DMS53 treated with DMSO at 0.1 percent for 48 hours (cell line): ENCODE measurements around the gene MTUS2.

ENCODE experiments used
- DNase-seq: peaks from one replicate; lab custom pipeline; 2025; ENCODE audit not compliant: unreplicated experiment; lab: John Stamatoyannopoulos, UW

Gene MTUS2

DNA sequence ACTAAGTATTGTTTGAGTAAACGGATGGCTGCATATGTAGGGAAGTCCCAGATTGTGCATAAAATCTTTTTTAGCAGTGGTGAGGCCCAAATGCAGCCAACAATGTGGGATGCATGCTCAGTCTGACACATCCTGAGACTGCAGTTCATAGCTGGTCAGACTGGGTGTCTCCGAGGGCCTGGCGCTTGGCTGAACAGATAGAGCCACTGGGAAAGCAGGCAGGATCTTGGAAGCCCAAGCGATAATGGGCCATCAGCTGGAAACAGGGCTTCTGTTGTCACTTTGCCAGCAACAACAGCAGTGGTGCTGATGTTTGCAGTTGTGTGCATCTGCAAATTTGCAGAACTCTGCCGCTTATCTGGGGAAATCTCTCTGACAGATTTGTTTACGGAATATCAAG lies 36.1 kb downstream of the MTUS2 start:
- DNase-seq = no peak

DNA sequence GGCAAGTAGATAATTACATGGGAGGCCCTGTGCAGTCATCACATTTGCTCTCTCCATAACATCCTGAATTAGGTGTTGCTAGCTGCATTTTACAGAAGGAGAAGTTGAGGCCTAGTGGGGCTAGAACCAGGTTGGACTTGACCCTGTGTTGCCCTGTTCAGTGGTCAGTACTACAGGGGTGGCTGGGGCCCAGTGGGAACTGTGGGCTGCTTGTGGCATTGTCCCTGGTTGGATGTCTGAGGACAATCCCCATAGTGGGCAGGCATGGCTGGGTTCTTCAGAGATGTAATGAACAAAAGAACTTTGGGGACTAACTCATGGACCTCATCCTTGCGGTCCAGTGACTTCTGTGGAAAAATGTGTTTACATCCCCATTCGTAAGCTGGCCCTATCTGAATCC lies 38.9 kb downstream of the MTUS2 start:
- DNase-seq = no peak

DNA sequence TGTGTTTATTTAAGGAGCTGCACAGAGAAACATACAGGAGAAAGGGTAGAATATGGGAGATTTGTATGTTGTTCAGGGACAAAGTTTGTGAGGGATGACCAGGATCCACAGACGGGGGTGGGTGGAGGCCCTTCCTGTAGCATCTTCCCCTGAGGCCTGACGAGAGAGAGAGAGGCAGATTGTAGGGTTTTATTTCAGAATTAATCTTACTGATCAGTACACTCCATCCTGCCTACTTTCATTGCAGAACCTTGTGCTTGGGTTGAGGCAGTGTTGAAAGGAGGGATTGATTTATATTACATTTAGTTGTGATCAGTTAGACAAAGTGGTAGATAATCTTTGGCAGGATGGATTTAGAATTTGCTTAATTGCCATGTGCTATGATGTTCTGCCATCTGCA lies 39.6 kb downstream of the MTUS2 start:
- DNase-seq = no peak

DNA sequence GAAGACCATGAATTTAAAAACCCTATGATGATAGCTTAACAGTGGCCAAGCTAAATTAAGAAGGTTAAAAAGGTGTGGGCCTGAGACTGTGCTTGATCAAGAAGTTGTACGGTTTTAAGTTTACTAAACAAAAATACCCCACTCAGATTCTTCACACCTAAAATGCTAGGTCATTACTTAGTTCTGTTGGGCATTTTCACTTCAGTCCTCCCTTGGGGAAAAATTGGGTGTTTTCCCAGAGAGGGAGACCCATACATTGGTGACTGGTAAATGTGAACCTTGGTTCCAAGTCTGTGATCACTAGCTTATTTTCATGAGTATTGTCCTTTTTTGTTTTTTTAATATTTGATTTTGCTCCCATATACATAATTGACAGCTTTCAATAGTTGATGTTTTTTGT lies 44.4 kb downstream of the MTUS2 start:
- no peak for DNase-seq

DNA sequence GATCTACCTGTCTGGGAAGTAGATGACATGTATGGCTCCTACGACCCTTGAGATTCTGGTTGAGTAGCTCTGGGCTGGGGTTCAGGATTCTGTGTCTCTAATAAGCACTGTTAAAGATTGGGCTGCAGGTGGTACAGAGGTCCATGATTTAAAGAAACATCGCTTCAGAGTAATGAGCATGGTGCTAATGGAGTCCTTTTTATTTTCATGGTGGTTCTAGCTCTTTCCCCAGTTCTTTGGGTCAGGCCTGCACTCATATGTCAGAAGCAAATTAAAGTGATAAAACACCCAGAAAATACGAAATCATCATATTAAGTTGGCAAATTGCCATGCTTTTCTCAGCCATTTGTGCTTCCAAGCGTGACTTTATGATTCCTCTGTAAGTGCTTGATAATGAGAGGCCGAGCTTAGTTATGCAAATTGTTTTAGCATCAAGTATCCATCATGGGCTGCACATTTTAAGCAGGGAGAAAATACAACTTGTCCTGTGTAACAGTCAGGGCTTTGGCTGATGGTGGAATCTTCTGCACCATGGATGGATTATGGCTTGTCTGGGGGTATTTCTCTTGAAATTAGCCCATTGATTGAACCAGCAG lies 45.1 kb downstream of the MTUS2 start:
- no peak for DNase-seq

DNA sequence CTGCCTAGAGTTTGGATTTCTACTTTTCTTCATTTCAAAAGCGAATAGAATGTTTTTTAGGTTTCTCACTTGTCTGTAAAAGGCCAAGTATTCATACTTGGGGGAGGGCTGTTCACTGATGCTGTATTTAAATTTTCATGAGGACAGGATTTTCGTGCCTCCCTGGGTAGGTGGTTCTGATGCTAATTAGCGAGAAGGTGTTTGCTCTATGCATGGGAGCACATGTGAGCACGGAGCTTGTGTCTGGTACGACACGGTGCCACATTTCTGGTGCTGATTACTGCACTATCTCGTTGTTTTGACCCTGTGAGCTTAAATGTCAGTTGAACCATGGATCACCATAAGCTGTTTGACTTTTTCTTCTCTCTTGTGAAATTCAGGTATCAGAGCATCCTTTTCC lies 45.8 kb downstream of the MTUS2 start:
- DNase-seq = no peak

- DNase-seq = no peak
These were observed 46.8 kb downstream of the MTUS2 start for GRCh38 chr13:28866932-28867331.

DNA sequence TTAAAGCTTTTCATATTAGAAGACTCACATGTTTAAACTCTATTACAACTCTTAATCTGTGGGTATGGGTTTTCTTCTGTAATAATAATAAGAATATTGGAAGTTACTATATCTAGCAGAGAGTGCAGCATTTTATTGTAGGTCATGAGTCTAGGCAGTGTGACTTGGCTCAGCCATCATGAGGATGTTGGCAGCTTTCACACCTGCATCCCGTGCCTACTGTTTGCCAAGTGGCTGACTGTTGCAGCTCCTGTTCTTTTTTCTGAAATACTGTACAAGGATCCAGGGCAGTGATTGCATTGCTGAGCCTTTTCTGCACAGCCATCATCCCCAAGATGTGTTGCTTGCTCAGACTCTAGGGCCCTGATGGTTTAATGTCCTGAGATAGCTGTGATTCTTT lies 47.4 kb downstream of the MTUS2 start:
- DNase-seq = no peak

- no peak for DNase-seq
These were observed 52.5 kb downstream of the MTUS2 start for GRCh38 chr13:28872427-28873176.

DNA sequence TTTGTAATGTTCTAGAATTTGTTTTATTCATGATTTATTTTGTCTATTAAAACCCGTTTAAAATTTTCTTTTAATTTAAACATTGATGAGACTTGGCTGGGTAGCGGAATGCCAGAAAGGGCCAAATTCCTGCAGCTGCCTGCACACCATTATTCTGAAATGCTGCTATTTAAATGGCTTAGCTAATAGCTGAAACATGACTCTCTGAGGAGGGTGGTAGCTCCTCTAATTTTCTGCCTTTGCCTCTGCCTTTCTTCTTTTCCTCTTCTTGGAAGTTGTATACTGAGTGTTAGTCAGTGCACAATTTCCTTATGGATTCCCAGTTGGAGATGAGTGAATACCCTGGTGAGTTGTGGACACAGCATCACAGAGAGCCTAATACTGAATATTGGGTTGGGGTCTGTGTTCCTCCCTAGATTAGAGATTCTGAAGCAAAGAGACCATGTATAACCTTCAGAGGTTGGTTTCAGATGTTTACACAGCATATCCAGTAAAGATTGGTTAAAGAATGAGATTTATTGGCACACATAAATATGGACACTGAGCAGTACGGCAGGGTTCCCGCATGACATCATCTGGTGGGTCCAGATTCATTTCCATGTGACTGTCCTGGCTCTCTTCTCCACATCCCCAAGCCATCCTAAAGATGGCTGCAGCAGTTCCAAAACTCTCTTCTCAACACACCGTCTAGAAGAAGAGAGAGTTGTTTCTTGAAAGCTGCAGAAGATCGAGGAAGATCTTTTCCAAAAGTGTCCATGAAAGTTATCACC lies 55.9 kb downstream of the MTUS2 start:
- no peak for DNase-seq

DNA sequence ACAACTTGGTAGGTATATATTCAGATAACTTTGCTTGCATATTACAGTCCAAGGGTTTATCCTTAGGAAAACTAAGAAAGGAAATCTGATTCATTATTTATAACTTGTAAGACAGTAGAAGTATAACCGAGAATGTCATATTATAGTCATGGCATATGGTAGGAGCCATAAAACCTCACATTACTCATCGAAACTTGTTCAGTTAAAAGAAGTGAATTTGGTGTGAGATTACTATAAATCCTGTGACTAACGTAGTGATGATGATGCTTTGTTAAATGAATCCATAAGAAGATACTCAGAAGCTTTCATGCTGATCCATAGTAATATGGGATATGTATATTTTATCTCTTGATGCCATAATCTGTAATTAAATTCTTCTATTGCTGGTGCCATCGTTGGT lies 57.3 kb downstream of the MTUS2 start:
- DNase-seq = no peak

DNA sequence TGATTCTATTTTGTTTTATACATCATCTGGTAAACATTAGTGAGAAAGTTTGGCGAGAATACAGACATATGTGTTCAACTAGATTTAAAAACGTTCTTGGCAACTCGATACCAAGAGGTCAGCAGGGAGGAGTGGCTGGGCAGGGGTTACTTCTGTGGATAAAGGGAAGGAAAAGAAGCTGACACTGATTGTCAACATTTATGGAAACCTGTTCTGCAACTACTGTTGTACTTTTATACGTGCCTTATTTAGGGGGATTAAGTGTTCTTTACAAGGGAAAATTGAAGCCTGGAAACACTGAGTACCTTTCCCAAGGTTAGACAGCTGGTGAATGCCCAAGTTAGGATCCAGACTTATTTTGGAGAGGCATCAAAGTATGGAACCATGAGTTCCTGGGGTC lies 65.0 kb downstream of the MTUS2 start:
- DNase-seq = no peak

DNA sequence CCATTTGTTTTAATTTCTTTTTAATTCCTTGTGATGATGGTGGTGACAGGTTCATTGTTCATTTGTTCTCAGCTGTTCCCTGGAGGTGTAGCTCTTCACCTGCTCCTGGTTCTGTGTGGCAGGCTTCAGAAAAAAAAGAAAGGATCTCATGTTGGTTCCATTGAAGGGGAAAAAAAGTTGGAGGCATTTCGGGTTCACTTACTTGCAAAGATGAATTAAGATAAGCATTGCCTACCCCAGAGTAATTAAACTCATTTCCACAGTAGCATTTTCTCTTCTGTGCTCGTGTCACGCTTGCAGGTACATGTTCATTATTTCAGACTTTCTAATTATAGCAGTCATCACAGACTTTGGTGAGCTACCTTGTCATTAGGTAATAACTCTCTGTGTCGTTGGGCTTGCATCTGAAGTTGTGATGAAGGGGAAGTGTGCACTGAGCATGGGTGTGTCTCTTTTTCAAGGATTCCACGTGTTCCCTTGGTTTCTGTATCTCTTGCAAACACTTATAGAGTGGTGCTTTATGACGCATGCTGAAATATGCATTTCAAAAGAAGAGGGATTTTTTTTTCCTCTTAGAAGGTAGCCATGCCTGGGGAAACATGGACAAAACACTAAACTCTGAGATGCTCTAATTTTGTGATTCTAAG lies 69.1 kb downstream of the MTUS2 start:
- no peak for DNase-seq

GRCh38 chr13:28890712-28891111 lies 70.6 kb downstream of the MTUS2 start:
- DNase-seq = no peak

DNA sequence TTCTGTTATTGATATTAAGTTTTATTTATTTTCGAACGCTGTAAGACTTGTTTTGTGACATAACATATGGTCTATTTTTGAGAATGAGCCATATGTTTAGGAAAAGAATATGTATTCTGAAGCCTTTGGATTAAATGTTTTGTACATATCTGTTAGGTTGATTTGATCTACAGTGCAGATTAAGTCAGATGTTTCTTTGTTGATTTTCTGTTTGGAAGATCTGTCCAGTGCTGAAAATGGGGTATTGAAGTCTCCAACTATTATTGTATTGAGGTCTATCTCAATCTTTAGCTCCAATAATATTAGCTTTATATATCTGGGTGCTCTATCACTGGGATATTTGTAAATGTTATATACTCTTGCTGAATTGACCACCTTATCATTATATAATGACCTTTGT lies 97.9 kb downstream of the MTUS2 start:
- DNase-seq = no peak

GRCh38 chr13:28922341-28922740 lies 102.2 kb downstream of the MTUS2 start:
- no peak for DNase-seq

- no peak for DNase-seq
These were observed 115.0 kb downstream of the MTUS2 start for GRCh38 chr13:28935104-28935503.

- no peak for DNase-seq
These were observed 122.8 kb downstream of the MTUS2 start for GRCh38 chr13:28942906-28943305.

GRCh38 chr13:28953714-28954418 lies 133.7 kb downstream of the MTUS2 start:
- DNase-seq = no peak

- DNase-seq = no peak
These were observed 134.2 kb downstream of the MTUS2 start for GRCh38 chr13:28954419-28954725.

DNA sequence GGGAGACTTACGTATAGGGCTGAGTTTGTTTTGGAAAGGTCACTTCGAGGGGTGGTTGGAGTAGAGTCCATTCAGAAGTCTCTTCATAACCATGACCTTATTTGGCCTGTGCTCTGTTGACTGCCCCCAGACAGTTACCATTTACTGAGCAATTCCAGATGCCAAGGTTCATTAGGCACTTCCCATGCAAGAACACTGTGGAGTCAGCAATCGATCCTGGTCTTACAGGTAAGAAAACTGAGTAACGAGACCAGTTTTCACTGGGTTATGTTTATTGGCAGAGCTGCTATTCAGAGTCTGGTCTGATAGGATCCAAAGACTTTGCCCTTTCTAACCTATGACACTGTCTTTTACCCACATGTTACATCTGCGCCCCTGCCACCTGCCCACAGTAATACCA lies 134.7 kb downstream of the MTUS2 start:
- DNase-seq = no peak
